GM10847 (cell line): Measurements from ENCODE around the gene ATXN7L1.

ENCODE experiments used
- POLR2A ChIP-seq: IDR thresholded peaks from 2 replicates; pipeline ENCODE4 v1.6.1; 2011; ENCODE audit not compliant: insufficient read length; ENCODE audit errors: extremely low read depth

Gene ATXN7L1

DNA sequence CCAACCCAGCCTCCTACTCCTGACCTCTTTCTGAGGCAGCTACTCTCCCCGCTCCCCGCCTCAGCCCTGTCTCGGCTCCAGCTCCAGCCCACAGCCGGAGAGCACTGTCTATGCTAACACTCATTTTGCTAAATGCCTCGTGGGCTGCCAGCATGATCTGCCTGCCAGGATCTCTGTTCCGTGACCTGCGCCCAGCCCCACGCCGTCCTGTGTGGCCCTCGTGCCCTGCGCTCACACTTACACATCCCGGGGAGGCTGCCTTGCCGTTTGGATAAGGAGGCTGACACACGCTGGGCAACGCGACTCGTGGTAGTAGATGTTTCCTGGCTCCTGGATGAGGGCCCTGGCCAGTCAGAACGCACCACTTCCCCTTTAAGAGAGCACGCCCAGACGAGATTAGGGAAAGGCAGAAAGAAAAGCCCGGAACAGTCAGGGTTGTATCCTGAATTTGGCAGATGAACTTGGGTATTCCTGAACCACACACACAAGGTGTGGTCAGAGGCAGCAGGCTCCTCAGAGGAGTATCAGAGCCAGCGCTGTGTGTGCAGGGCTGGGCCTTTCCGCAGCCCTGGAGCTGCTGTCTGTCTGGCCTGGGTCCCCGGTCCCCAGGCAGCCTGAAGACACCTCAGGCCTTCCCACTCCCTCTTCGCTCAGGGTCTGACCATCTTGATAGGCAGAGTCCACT, 197.4 kb downstream of the ATXN7L1 start:
- TF ChIP-seq POLR2A = no peak

DNA sequence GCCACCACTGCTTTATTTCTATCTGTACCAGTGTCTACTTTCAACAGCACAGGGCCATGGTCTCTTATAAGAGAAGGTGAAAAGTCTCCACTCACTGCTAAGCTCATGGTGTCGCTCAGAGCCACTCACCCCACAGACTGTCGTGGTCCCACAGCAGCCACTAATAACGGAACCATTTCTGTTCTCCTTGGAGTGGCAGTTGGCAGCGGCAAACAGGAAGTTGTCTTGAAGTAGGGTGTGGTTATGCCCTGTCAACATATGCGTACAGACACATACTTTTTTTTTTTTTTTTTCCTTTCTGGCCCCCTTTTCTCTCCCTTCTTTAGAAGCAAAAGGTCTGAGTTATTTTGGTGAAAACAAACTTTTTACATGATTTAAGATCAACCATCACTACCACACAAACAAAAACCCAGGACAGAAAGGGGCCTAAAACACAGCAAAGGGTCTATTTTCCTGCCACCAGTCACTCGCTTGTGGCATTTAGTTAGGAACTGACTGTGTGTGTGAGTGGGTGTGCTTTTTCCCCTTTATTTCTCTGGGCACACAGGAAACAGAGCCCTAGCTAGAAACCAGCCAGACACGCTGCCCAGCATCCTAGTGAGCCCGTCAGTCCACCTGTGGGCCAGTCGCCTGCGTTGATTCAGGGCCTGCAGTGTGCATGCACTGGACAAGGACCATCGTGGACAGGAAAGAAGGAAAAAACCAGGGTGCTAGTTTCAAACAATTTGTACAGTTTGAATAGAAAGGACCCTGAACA, 198.4 kb downstream of the ATXN7L1 start:
- no peak for TF ChIP-seq POLR2A

DNA sequence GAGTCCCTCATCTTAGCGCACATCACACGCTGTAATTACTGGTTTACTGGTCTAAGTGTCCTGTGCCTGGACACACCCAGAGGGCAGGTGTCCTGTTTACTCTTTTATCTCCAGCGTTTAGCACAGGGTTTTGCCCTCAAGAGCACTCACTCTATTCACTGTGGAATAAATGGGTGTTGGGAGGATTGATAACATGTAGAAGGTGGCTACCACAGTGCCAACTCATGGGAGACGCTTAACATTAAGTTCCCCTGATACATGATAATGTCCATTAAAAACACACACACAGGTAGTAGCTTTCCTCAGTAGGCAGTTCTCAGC, 199.0 kb downstream of the ATXN7L1 start:
- no peak for TF ChIP-seq POLR2A

DNA sequence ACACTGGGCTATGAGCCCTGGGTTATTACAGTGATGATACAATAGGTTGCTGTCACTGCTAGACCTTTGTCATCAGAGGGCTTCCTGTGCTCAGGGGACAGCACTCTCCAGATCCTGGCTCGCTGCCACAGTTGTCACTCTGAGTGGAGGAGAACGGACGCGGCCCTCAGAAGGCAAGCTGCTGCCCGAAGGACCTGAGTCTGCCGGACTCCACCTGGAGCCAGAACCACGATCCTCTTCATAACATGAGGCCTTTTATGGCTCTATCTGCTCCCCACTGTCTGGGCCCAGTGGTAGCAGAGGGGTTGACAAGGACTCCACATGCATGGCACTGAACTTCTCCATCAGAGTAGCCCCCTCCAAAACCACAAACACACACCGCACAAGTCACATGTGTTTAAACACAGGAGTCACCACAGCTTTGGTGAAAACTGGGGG, 200.4 kb downstream of the ATXN7L1 start:
- no peak for TF ChIP-seq POLR2A

DNA sequence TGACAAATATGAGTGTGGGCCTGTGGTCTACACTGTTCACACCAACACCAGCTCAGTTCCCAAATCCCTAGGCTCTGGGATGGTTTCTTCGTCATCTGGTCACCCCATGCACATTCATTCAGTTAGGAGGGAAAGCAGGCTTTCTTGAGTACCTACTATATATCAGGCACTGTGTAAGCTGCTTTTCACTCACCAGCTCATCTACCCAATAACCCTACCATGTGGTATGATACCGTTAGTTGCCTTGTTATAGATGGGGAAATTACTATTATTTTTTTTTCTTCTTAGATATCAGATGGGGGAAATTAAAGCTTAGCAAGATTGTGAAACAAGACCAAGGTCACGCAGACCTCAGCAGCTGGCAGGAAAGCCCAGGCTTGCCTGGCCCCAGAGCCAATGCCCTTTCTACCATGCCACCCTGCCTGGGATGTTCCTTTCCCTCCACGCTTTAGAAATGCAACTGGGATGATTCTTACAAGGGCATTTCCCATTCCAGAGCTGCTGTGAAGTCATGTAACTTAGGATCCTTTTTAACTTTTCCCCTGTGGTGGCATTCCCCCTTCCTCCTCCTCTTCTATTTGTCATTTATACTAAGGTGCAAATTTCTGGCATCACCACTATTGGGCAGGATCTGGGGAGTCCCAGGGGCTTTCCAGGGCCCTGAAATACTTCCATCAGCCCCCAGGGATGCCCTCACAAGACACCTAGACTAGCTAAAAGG, 202.0 kb downstream of the ATXN7L1 start:
- TF ChIP-seq POLR2A = no peak

DNA sequence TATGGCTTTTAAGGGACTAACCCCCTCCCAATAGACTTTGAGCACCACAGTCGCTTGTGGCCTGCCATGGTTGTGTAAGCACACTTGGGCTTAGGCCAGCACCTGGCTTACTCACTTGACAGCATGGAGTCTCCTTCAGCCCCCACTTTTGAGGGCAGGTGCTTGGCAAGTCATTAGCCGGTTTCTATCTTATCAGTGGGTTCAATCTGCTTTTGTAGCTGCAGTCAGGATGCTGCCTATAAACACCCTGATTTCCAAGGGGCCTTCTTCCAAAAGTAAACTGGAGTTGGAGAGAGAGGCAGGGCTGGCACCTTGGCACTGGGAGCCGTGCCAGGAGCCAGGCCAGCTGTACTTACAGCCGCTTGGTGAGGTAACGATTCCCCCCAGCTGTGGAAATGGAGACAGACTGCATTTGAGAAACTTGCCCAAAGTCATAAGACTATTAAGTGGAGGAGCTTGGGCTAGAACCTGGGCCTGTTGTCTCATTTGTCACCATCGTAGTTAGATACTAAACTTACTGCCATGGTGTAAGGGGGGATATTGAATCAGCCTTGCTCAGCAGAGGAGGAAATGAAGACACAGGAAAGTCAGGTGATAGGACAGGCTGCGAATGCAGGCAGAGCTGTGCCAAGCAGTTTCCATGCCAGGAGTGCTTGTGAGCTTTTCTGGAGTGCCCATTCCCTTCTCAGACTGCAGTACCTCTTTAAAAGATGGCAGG, 202.9 kb downstream of the ATXN7L1 start:
- TF ChIP-seq POLR2A = no peak

DNA sequence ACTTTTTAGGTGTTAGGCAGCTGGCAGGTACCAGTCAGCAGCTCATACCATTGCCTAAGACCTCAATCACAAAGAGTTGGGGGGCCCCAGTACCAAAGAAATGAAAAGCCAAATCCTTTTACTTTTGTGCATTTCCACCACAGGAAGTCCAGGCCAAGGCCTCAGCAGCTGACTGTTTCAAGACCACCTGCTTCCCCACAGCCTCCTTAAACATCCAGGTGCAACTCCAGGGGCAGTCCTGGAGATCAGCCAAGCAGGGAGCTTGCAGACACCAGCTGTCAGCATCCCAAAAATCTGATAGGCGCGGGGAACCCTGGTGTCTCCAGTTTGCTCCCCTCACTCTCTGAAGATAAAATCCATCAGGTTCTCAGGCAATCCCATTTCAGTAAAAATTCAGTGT, 203.6 kb downstream of the ATXN7L1 start:
- no peak for TF ChIP-seq POLR2A

DNA sequence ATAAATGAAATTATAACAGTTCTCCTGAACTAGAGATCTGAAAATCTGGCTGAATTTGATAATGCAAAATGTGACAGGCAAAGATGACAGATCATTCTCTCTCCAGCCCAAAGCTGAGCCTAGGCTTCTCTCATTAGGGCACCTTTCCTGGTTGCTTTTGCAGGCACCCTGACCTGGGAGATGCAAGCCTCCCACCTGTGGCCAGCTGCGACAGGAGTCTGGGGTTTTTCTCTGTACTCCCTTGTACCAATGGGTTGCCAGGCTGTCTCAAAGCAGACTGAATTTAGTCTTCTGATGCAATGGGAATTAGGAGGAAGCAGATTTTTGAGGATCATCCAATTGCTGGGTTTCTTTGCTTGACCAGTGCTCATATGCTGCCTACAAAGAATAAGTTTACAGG, 210.1 kb downstream of the ATXN7L1 start:
- no peak for TF ChIP-seq POLR2A

DNA sequence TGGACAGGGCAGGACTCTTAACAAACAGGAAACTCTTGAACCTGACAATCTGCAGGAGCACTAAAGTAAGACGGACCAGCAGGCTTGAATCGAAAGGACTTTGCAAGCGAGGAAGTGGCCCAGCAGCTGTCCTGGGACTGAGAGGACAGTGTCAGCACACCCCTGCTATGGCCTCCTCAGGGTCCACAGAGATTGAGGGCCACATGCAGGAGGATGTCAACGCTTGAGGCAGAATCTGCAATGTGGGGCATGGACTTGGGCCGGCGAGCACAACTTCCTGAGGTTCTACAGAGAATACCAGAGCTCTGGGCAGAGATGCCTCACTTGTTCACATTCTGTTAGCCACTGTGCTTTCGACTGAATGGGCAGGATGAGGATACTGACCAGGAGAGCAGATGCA, 210.7 kb downstream of the ATXN7L1 start:
- TF ChIP-seq POLR2A = no peak

DNA sequence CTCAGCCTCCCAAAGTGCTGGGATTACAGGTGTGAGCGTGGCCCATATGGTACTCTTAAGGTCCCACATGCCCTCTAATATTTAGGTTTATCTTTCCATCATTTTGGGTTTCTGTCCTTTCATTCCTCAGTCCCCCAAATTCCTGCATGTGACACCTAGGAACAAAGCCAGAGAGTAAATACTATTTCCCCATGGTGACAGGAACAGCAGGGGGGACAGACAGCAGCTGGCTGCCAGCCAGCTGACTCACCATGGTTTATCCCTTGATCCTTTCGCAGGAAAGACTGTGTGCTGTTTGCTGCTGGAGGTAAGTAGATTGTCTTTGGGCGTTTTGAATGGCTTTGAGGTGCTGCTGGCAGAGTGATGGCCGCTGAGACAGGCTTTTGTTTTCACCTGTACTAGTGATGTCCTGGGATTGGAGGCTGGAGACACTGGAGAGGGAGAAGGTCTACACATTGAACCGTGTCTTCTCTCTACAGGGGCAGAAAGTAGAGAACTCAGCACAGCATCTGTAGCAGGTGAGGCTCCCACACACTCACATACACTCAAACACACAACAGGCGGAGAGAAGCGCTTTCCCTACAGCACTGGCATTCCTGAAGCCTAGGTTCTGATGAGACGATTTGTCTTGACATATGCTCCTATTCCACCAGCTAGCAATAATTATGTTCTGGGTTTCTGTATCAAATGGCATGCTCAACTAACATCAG, 211.4 kb downstream of the ATXN7L1 start:
- no peak for TF ChIP-seq POLR2A

DNA sequence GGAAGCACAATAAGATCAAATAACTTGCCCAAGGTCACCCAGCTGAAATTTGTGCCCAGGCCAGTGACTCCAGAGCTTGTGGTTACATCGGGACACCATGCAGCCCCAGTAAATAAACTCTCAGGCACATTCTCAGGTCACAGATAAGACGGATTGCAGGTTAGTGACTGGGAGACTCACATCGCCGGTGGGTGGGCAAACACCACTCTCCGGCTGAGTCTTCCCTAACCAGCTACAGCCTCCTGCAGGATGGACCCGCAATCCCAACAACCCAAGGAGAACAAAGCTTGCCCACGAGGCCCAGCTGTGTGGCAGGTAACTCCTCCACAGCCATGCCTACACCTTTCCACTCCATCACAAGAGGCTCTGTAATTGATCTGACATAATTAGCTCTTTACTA, 213.4 kb downstream of the ATXN7L1 start:
- TF ChIP-seq POLR2A = no peak

DNA sequence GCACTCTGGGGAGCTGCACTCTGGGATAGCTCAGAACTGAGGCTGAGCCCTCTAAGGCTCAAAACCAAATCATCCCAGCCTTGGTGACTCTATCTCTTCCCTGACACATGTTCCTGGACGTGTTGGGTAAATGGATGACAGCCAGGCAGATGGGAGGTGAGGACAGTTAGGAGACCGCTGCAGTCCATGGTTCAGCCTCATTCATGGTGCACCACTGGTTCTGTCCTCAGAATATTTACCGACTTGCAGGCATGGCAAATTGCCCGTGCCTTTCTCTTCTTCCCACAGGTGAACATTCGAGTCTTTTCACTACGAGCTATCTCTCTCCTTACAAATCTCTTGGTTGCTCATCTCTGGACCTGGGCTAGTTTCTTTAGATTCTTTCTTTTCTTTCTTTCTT, 214.8 kb downstream of the ATXN7L1 start:
- no peak for TF ChIP-seq POLR2A

DNA sequence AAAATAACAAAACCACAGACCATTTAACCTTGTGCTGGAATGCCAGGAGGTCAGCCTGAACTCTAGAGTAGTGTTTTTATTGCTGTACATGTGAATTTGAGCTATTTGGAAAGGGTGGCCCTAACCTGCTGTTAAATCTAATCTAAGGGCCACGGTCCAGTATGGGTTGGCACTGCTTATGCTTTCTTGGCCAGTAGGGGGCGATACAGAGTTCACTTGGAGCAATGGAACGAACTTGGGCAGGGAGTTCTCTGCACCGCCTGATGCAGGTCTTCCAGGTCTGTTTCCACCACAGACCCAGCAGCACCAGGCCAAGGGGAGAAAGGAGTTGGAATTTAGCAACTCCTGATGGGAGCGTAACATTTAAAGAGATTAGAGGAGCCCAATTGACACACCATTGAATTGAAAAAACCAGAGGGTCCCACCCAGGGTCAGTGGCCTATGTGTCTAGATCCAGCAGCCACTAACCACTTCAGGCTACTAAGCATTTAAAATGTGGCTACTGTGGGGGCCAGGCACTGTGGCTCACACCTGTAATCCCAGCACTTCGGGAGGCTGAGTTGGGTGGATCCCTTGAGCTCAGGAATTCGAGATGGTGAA, 219.4 kb downstream of the ATXN7L1 start:
- TF ChIP-seq POLR2A = no peak

DNA sequence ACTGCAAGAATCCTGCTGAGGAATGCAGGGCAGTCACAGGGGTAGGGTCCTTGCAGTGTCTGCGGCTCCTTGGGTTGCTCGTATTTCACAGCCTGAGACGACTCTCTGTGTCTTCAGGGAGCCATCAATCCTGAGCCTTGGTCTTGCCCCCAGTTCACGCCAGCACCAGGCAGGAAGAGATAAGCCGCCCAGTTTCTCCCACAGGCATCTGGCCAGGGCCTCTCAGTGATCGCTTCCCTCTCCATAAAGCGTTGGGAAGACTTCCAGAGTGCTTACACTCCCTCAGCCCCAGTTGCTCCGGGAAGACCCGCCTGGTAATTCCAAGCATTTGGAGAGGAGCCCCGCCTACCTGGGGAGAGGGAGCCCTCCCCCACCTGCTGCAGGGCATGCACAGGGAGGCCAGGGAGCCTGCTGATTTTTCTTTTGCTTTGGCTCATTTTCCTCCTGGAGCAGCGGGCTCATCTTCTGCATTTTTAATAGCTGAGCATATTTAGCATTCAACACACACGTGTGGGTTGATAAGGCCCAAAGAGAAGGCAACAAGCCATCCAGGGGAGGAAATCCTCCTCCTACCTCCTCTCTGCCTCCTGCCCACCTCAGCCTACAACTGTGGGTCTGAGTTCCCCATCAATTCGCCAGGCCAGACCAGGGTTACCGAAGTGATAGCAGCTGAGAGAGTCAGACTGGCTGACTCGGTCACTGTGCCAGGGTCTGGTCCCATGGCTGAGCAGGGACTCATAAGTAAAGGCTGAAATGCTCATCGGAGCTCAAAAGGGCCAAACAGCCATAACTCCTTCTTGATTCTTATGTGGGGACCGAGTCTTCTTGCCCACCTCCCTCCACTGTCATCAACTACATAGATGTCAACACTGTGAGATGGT, 220.7 kb downstream of the ATXN7L1 start:
- no peak for TF ChIP-seq POLR2A
